NCI-H345 treated with DMSO at 0.1 percent for 48 hours (cell line): ENCODE measurements around the gene DOK5.
A peak's percentile ranks its signal among the peaks of the same experiment; 100 is the strongest.

Source experiments
- DNase-seq: peaks from one replicate; lab custom pipeline; 2025; ENCODE audit not compliant: unreplicated experiment; lab: John Stamatoyannopoulos, UW

The DOK5 gene

DNA sequence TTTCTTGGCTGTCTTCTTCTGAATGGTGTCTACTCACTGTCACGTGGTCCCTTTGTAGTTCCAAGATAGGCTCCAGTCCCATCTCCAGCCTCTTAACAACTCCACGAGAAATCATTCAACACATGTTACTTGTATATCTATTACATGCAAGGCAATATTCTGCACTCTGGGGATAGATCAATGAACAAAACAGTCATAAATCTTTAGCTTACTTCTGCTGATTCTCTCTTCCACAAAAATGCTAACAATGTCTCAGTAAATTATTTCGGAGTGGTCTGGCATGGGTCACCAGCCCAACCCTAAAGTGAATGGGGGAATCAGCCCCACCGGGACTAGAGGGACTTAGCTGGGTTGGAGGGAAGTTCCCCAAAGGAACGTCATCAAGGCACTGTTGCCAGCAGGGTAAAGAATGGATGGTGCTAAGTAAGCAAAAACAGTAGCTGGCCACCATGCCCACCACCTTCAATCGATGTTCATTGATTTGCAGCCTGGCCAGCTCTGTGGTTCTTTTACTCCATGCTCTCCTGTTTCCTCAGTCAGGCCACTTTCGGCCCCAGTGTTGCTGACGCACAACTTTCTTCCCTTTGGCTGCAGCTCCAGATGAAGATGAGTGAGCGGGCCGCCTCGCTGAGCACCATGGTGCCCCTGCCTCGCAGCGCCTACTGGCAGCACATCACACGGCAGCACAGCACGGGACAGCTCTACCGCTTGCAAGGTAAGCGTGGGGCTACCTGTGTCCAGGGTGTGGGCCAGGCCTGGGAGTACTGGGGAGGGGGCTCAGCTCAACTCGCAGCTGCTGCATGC is 167.7 kb downstream of the DOK5 start:
- no peak for DNase-seq

DNA sequence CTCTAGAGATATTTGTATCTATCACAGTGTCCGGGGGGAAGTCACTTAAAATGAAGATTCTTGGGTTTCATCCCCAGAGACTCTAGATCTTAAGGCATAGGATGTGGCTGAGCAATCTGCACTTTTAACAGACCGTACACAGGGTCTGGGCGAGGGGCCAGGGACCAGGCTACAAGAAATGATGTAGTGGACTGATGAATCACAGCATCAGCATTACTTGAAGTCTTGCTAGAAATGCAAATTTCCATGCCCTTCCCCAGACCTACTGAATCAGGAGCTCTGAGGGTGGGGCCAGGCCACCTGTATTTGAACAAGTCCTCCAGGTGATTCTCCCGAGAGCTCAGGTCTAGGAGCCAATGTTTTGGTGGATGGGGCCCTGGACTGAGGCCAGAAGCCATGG is 168.4 kb downstream of the DOK5 start:
- no peak for DNase-seq

DNA sequence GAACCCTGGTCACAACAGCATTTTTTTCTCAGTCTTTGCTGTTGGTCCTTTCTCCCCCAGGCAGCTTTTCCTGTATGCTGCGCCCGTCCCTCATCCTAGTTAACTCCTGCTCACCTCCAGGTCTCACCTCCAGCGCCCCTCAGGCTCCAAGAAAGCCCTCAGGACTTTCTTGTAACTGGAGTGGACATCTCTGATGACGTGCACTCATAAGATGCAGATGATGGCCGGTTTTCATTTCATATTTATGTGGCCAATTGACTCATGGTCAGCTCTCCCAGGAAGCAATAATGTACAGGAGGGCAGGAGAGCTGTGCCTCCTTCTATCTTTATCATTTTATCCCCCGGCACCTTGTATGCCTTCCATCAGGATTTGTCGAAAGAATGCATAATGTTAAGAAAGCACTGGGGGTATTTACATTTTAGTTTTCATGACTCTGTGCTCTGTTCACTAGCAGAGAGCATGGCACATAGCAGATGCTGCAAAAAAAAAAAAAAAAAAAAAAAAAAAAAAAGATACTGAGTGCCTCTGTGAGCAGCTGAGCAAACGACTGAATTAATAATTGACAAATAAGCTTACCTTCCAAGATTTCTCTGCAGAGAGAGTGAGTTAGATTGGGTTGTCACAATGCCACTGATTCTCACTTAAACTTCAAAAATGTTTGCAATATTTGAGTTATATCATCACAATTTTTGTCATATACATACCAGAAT is 170.2 kb downstream of the DOK5 start:
- DNase-seq: no peak

DNA sequence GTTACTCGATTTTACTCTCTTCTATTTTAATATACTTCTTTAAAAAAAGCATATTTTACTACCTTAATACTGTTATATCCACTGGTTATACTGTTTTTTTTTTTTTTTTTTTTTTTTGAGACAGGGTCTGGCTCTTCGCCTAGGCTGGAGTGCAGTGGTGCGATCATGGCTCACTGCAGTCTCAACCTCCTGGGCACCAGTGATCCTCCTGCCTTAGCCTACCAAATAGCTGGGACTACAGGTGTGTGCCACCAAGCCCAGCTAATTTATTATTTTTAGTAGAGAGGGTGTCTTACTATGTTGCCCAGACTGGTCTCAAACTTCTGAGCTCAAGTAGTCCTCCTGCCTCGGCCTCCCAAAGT is 170.7 kb downstream of the DOK5 start:
- no peak for DNase-seq

DNA sequence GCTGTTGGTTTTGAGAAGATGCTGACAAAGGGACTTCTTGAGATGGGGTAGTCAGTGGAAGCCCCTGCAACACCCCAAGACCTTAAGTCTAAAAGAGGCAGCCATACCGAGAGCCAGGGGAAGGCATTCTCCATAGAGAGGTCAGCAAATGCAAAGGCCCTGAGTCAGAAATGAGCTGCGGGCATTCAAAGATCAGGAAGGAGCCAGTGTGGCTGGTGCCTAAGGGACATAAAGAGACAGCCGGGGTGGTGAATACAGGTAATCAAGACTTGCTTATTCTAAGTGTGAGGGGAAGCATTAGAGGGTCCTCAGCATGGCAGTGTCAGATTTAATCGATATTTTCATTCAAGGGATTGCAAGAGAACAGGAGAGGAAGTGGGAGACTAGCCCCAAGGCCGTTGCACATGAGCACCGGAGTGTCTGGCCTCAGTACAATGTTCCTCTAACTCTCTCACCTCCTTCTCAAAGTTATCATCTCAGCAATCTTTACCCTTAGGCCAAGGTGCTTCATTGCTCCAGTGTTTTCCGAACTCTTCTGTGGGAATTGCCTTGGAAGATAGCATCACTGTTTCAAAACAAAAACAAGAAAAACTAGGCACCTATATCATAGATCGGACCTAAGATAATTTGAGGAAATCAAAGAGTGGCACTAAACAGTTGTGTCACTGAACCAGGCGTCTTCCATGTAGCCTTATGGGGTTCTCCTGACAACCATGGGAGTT is 173.2 kb downstream of the DOK5 start:
- DNase-seq: no peak

DNA sequence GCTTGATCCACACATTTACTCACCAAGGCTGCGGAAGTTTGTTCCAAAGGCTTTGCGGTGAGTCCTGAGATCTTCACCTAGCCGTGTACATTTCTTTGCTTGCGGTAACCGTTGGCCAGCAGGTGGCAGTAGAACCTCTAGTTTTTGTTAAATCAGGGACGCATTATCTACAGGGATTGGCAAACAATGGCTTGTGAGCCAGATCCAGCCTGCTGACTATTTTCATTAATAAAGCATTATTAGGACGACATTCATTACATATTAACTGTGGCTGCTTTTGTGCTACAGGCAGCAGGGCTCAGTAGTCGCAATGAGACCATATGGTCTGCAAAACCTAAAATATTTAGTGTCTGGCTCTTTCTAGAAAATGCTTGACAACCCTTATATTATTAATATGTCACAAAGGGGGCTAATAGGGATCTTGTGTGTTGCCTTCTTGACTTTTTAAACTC is 174.1 kb downstream of the DOK5 start:
- peak; percentile 21 for DNase-seq

DNA sequence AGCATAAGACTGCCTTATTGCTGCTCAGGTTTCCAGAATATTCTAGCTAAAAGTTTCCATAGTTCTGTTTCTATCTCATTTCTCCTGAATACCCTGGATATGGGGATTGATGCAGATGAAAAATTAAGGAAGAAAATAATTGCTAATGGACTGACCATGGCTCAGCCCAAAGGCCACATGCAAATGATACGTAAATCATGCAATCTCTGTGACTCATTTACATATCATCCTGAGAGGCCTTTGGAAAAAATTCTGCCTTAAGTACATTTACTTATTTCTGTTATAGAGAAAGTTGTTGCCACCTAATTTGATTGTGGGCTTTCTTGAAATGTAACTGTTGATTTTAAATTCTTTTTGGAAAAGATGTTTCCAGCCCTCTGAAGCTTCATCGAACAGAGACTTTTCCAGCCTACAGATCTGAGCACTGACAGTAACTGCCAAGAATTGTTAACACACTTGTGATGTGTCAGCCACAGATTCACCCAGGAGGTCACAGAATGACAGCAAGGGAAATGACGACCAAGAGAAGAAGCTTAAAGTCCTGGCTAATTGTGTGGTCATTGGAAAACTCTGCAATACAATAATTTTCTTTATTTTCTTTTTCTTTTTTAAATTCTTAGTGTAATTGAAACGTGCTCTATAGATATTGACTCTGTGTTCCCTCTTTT is 174.8 kb downstream of the DOK5 start:
- DNase-seq: no peak

DNA sequence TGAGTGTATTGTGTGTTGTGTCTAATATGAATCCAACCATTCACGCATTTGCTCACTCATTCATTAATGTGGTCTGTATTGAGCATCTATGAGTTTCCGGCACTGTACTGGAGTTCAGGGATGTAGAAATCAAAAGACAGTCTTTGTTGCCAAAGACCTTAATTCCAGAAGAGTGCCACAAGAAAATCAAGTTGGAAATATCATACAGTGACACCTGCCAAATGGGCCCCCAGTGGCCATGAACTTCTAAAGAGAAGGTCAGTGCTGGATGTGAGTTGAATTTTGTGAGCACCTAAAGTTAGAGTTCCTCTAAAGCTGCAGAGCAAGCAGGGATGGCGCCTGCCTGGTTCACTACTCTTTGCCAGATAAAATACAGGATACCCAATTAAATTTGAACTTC is 175.9 kb downstream of the DOK5 start:
- no peak for DNase-seq

DNA sequence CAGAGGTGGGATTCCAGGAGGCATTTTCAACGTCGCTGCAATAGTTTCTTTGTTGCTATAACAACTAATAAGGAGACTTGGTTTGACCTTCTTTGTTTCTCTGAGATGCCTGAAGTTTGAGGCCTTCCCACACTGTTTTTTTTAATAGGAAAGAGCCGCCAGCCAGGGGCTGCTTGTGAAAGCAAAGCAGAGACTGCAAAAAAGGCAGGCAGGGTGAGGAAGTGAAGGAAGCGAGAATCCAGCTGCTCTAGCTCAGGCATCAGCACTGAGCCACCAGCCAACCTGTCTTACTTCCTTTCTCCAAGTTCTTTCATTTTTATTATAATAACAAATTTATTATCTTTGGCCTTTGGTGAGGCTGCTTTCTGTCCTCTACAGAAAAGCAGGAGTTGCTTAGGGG is 179.1 kb downstream of the DOK5 start:
- no peak for DNase-seq

DNA sequence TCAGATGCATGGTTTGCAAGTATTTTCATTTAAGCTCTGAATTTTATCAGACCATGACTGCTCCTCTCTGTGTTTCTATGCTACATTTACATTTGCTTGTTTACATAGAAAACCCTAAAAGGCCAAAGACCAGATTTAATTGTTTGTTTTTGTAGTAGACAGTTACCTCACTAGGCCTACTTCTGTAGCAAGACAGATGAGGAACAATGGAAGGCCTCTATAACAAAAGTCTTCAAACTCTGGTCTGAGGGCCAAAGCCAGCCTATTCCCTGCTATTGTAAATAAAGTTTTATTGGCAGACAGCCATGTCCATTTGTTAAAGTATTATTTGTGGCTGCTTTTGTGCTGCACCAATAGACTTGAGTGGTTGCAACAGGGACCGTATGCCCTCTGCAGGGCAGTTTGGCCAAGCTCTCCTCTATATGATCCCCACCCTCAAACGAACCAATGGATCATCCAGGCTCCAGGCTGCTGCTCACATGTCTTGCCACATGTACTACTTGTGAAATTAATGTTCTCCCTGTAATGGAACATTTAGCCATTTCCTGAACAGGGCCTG is 182.0 kb downstream of the DOK5 start:
- no peak for DNase-seq

DNA sequence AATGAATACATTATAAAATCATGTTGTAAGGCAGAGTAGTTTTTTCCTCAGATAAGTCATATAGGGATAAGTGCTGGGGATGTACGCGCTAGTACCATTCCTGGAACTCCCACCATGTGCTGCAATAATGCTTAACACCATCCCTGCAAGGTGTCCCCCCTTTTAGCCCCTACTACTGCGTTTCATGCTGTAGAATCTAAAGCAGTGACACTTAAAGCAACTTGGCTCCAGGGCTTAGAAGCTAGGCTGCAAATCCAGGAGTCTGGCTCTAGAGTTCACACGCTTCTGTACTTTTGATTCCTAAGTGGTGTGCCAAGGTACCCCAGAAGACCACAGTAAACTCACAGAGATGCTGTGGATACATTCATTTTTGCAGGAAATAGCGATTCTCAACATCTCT is 183.1 kb downstream of the DOK5 start:
- DNase-seq: no peak

DNA sequence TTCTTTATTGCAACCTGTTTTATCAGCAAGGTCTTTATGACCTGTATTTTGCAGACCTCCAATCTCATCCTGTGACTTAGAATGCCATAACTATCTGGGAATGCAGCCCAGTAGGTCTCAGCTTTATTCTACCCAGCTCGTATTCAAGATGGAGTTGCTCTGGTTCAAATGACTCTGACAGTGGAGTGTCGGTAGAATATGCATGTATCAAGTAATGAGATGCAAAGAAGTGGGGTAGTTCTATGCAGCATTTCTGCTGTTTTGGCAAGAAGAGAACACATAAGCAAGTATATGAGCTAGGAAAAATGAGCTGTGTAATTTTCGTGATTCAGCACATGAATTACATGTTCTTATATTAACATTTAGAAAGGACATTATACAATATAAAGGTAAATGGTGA is 185.9 kb downstream of the DOK5 start:
- DNase-seq: no peak

DNA sequence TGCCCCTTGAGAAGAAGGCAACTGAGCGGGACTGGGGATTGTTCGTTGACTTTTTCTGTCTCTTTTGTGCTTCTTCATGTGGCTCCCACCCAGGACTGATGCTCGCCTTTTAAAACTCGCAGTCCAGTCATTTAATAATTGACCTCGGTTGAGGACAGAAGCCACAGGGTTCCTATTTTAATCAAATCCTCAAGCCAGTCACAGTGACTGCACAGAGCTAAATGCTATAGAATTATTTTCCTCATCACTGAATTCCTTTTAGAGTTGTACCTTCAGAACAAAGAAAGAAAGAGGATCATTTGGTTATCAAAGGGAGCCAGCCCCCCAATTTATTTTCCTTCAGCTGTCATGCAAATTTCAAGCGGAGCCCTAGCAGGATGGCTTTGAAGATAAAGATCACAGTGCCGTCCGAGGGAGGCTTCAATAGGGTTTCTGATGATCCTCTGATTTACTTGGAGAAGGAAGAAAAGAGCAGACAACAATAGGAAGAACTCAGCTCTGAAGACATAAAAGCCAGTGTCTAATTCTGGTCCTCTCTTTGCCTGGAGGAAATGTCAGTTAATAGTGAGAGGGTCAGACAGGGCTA is 186.6 kb downstream of the DOK5 start:
- no peak for DNase-seq

DNA sequence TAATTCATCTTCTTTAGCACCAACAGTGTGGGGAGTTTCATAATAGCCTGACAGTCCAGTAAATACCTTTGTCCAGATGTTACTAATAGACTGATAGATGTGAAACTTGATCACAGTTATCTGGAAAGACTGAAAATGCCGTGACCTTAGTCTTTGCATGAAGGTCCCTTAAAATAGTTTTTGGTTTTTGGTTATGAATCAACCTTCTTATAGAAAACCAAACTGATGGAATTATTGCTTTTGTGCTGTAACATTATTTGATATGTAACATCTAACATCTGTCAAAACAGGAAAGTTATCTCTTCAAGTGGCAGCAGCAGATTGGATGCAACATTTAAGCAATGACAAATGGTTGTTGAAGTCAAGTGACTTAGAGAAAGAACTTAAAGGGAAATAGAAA is 190.4 kb downstream of the DOK5 start:
- no peak for DNase-seq

DNA sequence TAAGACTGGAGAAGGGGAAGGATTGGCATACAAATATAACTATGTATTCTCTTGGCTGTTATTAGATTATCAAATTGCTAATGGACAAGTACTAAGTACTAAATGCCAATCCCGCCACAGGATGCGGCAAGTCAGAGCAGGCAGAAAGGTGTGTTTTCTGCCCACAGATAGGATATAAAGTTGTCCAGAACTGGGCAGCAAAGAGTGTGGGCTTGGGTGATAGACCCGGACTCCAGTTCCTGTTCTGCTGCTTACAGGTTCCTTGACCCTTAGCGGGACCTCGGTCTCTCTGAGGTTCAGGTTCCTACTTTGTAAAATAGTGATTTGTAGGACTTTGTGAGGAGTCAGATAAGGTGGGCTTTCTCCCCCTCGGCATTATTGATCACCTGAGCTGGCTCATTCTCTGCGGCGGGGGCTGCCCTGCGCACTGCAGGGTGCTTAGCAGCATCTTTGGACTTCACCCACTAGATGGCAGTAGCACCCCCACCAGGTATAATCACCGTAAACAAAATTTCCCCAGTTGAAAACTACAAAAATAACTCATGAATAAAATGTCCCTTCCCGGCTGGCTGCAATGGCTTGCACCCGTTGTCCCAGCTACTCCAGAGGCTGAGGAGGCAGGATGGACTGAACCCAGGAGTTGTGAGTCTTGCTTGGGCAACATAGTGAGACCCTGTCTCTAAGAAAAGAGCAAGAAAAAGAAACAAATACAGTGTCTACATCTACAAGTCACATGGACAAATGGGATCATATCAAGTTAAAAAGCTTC is 193.1 kb downstream of the DOK5 start:
- DNase-seq: no peak

DNA sequence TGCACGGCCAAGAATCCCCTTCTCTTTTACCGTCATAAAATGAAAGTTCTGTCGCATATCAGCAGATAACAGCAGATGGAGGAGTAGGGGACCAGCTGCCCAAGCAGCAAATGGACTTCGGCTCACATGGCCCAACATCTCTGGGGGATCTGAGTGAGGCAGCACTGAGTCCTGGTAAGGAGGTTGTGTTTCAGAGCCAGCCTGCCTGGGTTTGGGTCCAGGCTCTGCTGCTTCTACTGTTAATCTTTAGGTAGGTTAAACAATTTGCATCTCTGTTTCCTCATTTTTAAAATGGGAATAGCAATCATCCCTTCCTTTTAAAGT is 193.6 kb downstream of the DOK5 start:
- DNase-seq: no peak

DNA sequence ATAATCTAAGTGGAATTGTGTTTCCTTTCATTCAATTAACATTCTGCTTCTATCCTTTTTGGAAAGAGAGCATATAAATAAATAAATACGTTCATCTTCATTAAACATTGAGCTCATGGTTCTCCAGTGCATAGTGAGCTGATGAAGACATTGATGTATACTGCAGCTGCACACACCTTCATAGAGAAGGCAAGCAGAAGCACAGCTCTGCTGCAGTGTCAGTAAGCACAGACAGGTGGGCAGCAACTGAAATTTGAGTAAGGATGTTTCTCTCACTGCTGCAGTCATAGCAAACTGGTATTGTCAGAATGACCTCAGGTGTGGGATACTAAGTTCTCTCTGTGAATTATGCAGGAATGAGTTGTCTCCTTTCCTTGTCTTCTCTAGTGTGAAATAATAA is 202.9 kb downstream of the DOK5 start:
- DNase-seq: no peak

DNA sequence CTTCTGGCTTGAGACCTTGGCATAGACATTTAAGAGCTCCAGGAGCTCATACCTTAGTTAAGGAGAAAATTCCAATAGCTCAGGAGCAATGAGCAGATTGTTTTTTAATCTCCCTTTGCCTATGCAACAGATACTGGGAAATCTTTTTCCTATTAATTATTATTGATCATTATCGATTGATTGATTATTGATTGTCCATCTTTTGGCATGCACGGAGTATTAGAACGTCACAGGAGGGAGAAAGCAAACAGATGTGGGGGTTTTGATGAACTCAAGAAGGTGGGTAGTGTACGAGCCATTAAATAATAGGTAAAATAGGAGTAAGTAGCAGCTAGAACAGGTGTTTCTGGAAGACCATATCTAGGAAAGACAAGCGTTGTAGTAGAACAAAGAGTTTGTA is 205.0 kb downstream of the DOK5 start:
- no peak for DNase-seq

DNA sequence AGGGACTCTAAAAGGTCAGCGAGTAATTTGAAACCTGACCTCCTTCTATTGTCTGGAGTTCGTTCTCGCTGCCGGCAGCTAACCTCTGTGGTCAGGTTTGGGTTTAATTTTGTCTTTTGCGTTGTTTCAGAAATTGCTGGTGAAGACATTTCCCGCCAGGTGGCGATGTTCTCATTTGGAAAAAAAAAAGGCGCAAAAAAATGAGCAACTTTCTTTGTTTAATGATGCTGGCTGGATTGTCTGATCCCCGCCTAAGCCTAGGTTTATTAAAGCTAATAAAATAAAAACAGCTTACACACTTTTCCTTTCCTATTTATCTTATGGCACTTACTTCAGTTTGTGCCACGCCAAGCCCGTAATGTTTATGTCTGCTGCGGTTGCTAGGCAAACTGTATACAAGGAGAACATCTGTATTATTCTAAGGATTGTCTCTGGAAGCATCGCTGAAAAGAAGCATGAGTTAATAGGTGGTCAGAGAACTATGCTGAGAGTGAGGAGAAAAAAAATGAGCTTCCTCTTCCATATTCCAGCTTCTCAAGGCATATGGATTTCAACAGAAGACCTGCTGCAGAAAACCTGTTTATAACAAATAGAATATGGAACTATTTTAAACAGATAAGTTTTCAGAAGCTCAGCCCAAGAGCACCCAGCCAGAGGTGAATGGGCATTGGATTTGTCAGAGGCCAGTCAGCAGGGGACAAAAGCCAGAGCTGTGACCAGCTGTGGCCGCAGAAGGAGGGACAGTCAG is 205.7 kb downstream of the DOK5 start:
- DNase-seq: no peak

DNA sequence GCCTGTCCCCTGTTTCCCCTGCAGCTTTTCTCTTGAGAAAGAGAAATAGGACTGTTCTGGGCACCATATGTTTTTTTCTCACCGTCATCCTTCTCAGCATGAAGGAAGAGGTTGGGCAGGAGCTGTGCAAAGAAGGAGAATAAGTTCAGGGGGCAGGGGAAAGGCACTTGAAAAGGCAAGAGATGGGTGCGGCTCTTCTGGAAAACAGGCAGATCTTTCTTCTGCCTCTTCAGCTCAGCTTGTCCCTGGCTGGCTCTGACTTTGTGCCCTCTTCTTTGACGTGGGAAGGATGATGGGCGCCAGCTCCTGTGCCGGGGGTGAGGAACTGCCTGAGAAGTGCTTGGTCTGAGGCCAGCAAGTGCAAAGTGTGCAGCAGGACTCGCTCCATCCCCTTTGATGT is 206.5 kb downstream of the DOK5 start:
- DNase-seq: no peak
